GM21526 (cell line): Measurements from ENCODE around the gene KCNB1.
"Not testable (repeated sequence)": the region's sequence is repeated elsewhere in the genome, so short reads cannot be mapped to it uniquely, and the experiment has no call there.

Source experiments
- ATAC-seq: cut with Tn5 transposase; IDR thresholded peaks from one replicate; pipeline ENCODE4 v1.9.1; 2021; ENCODE audit warnings: moderate library complexity; ENCODE audit not compliant: unreplicated experiment, low FRiP score

The KCNB1 gene

GRCh38 chr20:49338061-49338460, 144.4 kb downstream of the KCNB1 start:
- ATAC-seq: no peak

GRCh38 chr20:49337357-49337756, 145.1 kb downstream of the KCNB1 start:
- ATAC-seq: no peak

DNA sequence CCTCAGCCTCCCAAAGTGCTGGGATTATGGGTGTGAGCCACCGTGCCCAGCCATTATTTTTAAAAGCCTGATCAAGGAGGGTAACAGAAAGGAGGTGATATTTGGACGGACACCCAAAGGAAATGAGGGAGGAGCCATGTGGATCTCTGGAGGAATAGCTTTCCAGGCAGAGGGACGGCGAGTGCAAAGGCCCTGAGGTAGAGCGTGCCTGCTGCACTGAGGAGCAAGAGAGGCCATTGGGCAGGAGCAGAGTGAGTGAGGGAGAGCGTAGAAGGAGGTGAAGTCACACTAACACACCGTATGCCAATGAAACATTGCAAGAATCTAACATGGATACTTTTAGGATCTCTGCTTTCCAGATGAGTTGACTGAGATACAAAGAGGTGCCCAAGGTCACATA, 145.7 kb downstream of the KCNB1 start:
- ATAC-seq: no peak

DNA sequence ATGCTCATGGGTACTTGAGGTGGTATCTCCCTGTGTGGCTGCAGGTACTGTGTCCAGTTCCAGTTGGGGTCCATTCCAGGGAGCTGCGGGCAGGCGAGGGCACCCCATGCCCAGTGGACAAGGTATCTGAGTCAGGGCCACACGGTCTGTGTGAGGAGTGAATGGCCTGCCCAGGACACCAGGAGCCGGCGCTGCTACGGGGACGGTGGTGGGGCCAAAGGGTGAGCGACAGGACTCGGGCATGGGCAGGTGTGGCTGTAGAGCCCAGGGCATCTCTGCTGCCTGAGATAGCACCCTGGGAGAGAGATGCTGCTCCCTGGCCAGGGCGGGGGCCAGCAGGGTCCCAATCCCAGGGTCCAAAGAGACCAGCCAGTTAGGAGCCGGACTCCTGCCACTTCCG, 147.0 kb downstream of the KCNB1 start:
- no peak for ATAC-seq

GRCh38 chr20:49330701-49331615, 151.5 kb downstream of the KCNB1 start:
- ATAC-seq: no peak

DNA sequence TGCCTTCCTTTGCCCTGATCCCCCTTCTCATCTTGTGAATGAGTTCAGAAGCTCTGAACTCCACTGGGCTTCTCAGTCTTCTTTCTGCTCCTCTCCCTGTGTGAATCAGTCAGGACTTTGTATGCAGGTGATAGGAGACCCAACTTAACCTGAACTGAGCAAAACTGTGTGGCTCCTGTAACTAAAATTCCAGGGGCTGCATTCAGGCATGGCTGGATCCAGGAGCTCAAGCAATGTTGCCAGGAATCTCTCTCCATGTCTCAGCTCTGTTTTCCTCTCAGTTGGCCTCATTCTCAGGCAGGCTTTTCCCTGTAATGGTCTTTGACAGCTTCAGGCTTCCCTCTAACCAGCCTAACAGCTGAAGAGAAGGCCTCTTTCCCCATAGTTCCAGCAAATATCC, 153.7 kb downstream of the KCNB1 start:
- ATAC-seq: no peak

DNA sequence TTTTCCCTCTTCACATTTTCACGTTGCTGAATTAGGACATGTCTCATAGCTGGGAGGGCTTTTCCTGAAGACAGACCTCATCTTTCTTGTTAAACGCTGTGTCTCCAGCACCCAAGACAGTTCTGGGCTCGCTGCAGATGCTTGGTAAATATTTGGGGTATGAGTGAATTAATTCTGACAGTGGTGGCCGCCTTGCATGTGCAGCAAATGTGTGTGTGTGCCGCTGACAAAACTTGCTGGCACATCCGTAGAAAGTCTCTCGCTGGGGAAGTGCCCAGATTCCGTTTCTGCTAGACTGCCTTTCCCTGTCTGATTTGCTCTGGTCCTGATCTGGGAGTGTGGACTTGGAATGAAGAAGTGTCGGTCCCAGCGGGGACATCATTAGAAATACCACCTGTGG, 156.4 kb downstream of the KCNB1 start:
- ATAC-seq: no peak

DNA sequence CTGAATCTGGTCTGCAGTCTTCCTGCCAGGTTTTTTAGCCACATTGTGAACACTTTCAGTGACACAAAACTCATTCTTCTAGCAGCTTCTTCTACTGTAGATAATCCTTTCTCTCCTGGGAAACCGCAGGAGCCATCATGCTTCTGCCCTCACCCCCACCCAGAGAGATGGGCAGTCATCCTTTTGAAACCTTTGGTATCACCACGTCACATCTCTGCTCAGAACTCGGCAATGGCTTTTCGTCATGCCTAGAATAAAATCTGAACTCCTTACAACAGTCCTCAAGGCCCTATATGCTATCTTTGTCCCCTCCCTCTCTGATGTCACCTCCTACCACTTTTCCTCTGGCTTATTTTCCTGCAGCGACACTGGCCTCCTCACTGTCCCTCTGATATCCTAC, 158.2 kb downstream of the KCNB1 start:
- no peak for ATAC-seq

GRCh38 chr20:49323622-49324238, 158.7 kb downstream of the KCNB1 start:
- ATAC-seq: no peak

GRCh38 chr20:49320460-49320859, 162.0 kb downstream of the KCNB1 start:
- ATAC-seq: no peak

DNA sequence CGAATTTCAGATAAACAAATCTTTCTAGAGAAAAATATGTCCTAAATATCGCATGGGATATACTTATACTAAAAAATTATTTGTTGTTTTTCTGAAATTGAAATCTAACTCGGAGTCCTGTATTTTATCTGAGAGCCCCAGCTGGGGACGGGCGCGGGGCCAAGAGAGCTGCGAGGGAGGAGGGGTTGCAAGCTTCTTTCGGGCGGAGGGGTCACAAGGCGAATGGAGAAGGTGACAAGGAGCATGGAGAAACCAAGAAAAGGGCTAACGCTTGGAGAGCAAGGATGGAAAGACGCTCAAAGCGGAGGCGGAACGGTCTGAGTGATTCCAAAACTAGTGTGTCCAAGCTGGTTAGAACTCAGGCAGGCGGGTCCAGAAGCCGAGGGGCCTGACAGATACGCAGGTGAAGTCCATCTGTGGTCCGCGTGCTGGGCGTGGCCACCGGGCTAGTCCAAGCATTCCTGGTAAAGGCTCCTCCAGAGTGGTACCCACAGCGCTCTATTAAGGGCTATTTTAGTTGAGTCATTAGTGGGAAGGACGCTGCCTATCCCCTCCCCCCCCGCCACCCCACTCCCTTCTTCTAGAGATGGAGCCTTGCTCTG, 163.2 kb downstream of the KCNB1 start:
- no peak for ATAC-seq

GRCh38 chr20:49318430-49319207, 163.8 kb downstream of the KCNB1 start:
- ATAC-seq: no peak

- no peak for ATAC-seq
These were observed 164.4 kb downstream of the KCNB1 start for GRCh38 chr20:49318091-49318429.

DNA sequence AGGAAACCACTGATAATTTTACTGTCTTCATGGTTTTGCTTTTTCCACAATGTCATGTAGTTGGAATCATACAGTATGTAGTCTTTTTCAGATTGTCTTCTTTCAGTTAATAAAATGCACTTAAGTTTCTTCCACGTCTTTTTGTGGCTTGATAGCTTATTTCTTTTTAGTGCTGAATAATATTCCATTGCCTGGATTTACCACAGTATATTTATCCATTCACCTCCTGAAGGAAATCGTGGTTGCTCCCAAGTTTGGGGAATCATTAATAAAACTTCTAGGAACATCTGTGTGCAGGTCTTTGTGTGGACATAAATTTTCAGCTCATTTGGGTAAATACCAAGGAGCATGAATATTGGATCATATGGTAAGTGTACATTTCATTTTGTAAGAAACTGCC, 165.8 kb downstream of the KCNB1 start:
- no peak for ATAC-seq

- no peak for ATAC-seq
These were observed 166.9 kb downstream of the KCNB1 start for GRCh38 chr20:49315580-49315979.

- not testable (repeated sequence) for ATAC-seq
These were observed 168.4 kb downstream of the KCNB1 start for GRCh38 chr20:49314052-49314451.
